IMR-90 (cell line): ENCODE results near the gene HOXD13. TPM values are rescaled to one million over a fixed set of nuclear protein-coding genes. Genes with fewer than 3 reads are reported as not detected.

ENCODE experiments used
- ATAC-seq: fragments of 200-7000 bp; cut with Tn5 transposase; 2 replicates; pipeline ENCODE4 v1.9.1; 2020; ENCODE audit warnings: low read depth, mild to moderate bottlenecking, moderate library complexity
- BruUV-seq: library from RNA; stranded (reverse); fragments of 400-500 nt; replicated peaks from 2 replicates; lab custom pipeline; 2021; lab: Mats Ljungman, UMichigan
- CTCF ChIA-PET: fragments of 300-600 bp; formaldehyde crosslinking; extraction: SDS; loops from one replicate; lab custom pipeline; 2021; ENCODE audit warnings: antibody characterized with exemption; lab: Yijun Ruan, JAX
- POLR2A ChIA-PET: fragments of 300-600 bp; sonication (Branson Sonifier 250); formaldehyde crosslinking; loops from one replicate; lab custom pipeline; 2022; ENCODE audit warnings: antibody characterized with exemption; ENCODE audit not compliant: unreplicated experiment; lab: Charles Lee
- DNase-seq: peaks from one replicate; pipeline ENCODE4 v3.0.0; 2013
- H2AFZ ChIP-seq: replicated peaks from 2 replicates; pipeline ENCODE3; 2013; ENCODE audit warnings: low read length, mild to moderate bottlenecking; ENCODE audit not compliant: poor library complexity
- H2AK5ac ChIP-seq: 2 replicates; pipeline ENCODE4 v1.6.1; 2013; ENCODE audit warnings: low read depth, low read length, inconsistent platforms
- H2AK9ac ChIP-seq: replicated peaks from 2 replicates; pipeline ENCODE3; 2013; ENCODE audit warnings: mild to moderate bottlenecking, low read depth, low read length, moderate library complexity; ENCODE audit not compliant: poor library complexity
- H2BK120ac ChIP-seq: 2 replicates; pipeline ENCODE4 v1.6.1; 2013; ENCODE audit warnings: low read depth, low read length, inconsistent platforms
- H2BK15ac ChIP-seq: 3 replicates; pipeline ENCODE4 v1.6.1; 2013; ENCODE audit warnings: low read depth, low read length, inconsistent platforms
- H2BK20ac ChIP-seq: 2 replicates; pipeline ENCODE4 v1.6.1; 2013; ENCODE audit warnings: low read depth, mild to moderate bottlenecking, inconsistent platforms, low read length, moderate library complexity
- H2BK5ac ChIP-seq: 2 replicates; pipeline ENCODE4 v1.6.1; 2013; ENCODE audit warnings: mild to moderate bottlenecking, low read depth, low read length, inconsistent platforms; ENCODE audit not compliant: poor library complexity, severe bottlenecking
- H3K14ac ChIP-seq: replicated peaks from 2 replicates; pipeline ENCODE4 v1.6.1; 2013; ENCODE audit warnings: low read depth, low read length, inconsistent platforms
- H3K18ac ChIP-seq: 2 replicates; pipeline ENCODE4 v1.6.1; 2013; ENCODE audit warnings: low read depth, low read length, control low read depth
- H3K23ac ChIP-seq: 2 replicates; pipeline ENCODE4 v1.6.1; 2013; ENCODE audit warnings: low read depth, low read length, inconsistent platforms
- H3K27ac ChIP-seq: 2 replicates; pipeline ENCODE4 v1.5.1; 2013; ENCODE audit warnings: mild to moderate bottlenecking, control low read depth, low read length; ENCODE audit not compliant: insufficient read depth
- H3K27me3 ChIP-seq: 2 replicates; pipeline ENCODE4 v1.6.1; 2013; ENCODE audit warnings: low read length; ENCODE audit not compliant: control insufficient read depth, insufficient read depth
- H3K36me3 ChIP-seq: 2 replicates; pipeline ENCODE4 v1.6.1; 2013; ENCODE audit warnings: low read length, mixed read lengths; ENCODE audit not compliant: control insufficient read depth, insufficient read depth
- H3K4ac ChIP-seq: 2 replicates; pipeline ENCODE4 v1.6.1; 2013; ENCODE audit warnings: low read depth, low read length, inconsistent platforms
- H3K4me1 ChIP-seq: 2 replicates; pipeline ENCODE4 v1.6.1; 2013; ENCODE audit warnings: low read length, mixed read lengths; ENCODE audit not compliant: control insufficient read depth, insufficient read depth
- H3K4me2 ChIP-seq: 2 replicates; pipeline ENCODE4 v1.6.1; 2013; ENCODE audit warnings: low read depth, mild to moderate bottlenecking, control low read depth, low read length, moderate library complexity
- H3K4me3 ChIP-seq: 2 replicates; pipeline ENCODE4 v1.5.1; 2013; ENCODE audit warnings: low read depth, mild to moderate bottlenecking, control low read depth, low read length, moderate library complexity; ENCODE audit not compliant: insufficient read depth
- H3K56ac ChIP-seq: 2 replicates; pipeline ENCODE4 v1.6.1; 2013; ENCODE audit warnings: low read length, inconsistent platforms; ENCODE audit not compliant: insufficient read depth; ENCODE audit errors: extremely low read depth
- H3K79me1 ChIP-seq, 2 experiments: 2 replicates each; pipeline ENCODE4 v1.6.1; 2013; ENCODE audit warnings: low read length in 2 of 2, inconsistent platforms in 1 of 2, low read depth in 1 of 2
- H3K9ac ChIP-seq: 2 replicates; pipeline ENCODE4 v1.6.1; 2013; ENCODE audit warnings: low read depth, low read length, control low read depth
- H3K9me1 ChIP-seq: 2 replicates; pipeline ENCODE4 v1.6.1; 2013; ENCODE audit warnings: low read length, inconsistent platforms; ENCODE audit not compliant: insufficient read depth
- H3K9me3 ChIP-seq: 2 replicates; pipeline ENCODE4 v1.6.1; 2013; ENCODE audit warnings: low read length; ENCODE audit not compliant: control insufficient read depth, insufficient read depth
- H4K20me1 ChIP-seq: 2 replicates; pipeline ENCODE4 v1.6.1; 2013; ENCODE audit warnings: low read length, inconsistent platforms; ENCODE audit not compliant: insufficient read depth
- H4K5ac ChIP-seq: 2 replicates; pipeline ENCODE4 v1.6.1; 2013; ENCODE audit warnings: mild to moderate bottlenecking, low read depth, low read length, control low read depth
- H4K8ac ChIP-seq, 2 experiments: 2 replicates each; pipeline ENCODE4 v1.6.1; 2013; ENCODE audit warnings: low read depth in 2 of 2, low read length in 2 of 2, control low read depth in 1 of 2, inconsistent platforms in 1 of 2
- H4K91ac ChIP-seq: 2 replicates; pipeline ENCODE4 v1.6.1; 2013; ENCODE audit warnings: low read depth, low read length, inconsistent platforms; ENCODE audit not compliant: insufficient read depth
- BHLHE40 ChIP-seq: fragments of 150-350 bp; IDR thresholded peaks from 2 replicates; pipeline ENCODE4 v1.6.1; 2016; ENCODE audit warnings: mild to moderate bottlenecking, low read depth, low read length
- CEBPB ChIP-seq: IDR thresholded peaks from 2 replicates; pipeline ENCODE4 v1.6.1; 2012; ENCODE audit warnings: low read depth, low read length, improper control_type of control experiment
- CHD1 ChIP-seq: IDR thresholded peaks from 2 replicates; pipeline ENCODE4 v1.6.1; 2012; ENCODE audit warnings: low read depth, low read length, improper control_type of control experiment
- CTCF ChIP-seq: conservative IDR thresholded peaks from 2 replicates; pipeline ENCODE4 v1.5.1; 2012; ENCODE audit warnings: mild to moderate bottlenecking, low read depth, low read length, improper control_type of control experiment
- ELK1 ChIP-seq: fragments of 150-350 bp; IDR thresholded peaks from 2 replicates; pipeline ENCODE4 v1.6.1; 2016; ENCODE audit warnings: low read depth, mild to moderate bottlenecking, low read length, moderate library complexity, borderline replicate concordance
- FOS ChIP-seq: fragments of 150-350 bp; IDR thresholded peaks from 2 replicates; pipeline ENCODE4 v1.6.1; 2016; ENCODE audit warnings: low read depth, low read length
- MAFK ChIP-seq: IDR thresholded peaks from 2 replicates; pipeline ENCODE4 v1.6.1; 2012; ENCODE audit warnings: low read depth, low read length, improper control_type of control experiment
- MAZ ChIP-seq: IDR thresholded peaks from 2 replicates; pipeline ENCODE4 v1.6.1; 2012; ENCODE audit warnings: low read depth, mild to moderate bottlenecking, low read length, improper control_type of control experiment, moderate library complexity, borderline replicate concordance
- NFE2L2 ChIP-seq: fragments of 150-350 bp; IDR thresholded peaks from 2 replicates; pipeline ENCODE4 v1.6.1; 2016; ENCODE audit warnings: low read depth, mild to moderate bottlenecking, low read length
- POLR2A ChIP-seq: IDR thresholded peaks from 2 replicates; pipeline ENCODE4 v1.6.1; 2012; ENCODE audit warnings: mild to moderate bottlenecking, low read depth, low read length
- RAD21 ChIP-seq: IDR thresholded peaks from 2 replicates; pipeline ENCODE4 v1.6.1; 2012; ENCODE audit warnings: low read length, improper control_type of control experiment
- RCOR1 ChIP-seq: IDR thresholded peaks from 2 replicates; pipeline ENCODE4 v1.6.1; 2012; ENCODE audit warnings: mild to moderate bottlenecking, low read length, improper control_type of control experiment; ENCODE audit not compliant: insufficient replicate concordance
- RFX5 ChIP-seq: IDR thresholded peaks from 2 replicates; pipeline ENCODE4 v1.8.0; 2012; ENCODE audit warnings: low read depth, mild to moderate bottlenecking, low read length, moderate library complexity
- SMC3 ChIP-seq: fragments of 150-350 bp; IDR thresholded peaks from 2 replicates; pipeline ENCODE4 v1.6.1; 2016; ENCODE audit warnings: low read depth, mild to moderate bottlenecking, antibody characterized with exemption, low read length, moderate library complexity
- USF2 ChIP-seq: fragments of 150-350 bp; IDR thresholded peaks from 2 replicates; pipeline ENCODE4 v1.6.1; 2017; ENCODE audit warnings: mild to moderate bottlenecking, antibody characterized with exemption, low read length, low read depth
- WGBS, 2 experiments: methylation state at CpG; one replicate each; pipeline versions ENCODE4 v1.1.5 to v1.1.7; 2013; ENCODE audit warnings: missing lambda C conversion rate in 2 of 2; ENCODE audit not compliant: insufficient read length in 1 of 2; ENCODE audit errors: extremely low coverage in 2 of 2; 5-methylcytosine and 5-hydroxymethylcytosine counted together
- dilution Hi-C: fragments of 300-500 bp; cut with HindIII; formaldehyde crosslinking; loops from one replicate; pipeline ENCODE4 v1.14.3; 2018; ENCODE audit warnings: low sequenced_read_pairs; ENCODE audit not compliant: unreplicated experiment
- in situ Hi-C: fragments of 300-500 bp; cut with MboI; formaldehyde crosslinking; loops from 3 replicates; pipeline ENCODE4 v1.14.3; 2019; ENCODE audit warnings: low sequenced_read_pairs, inconsistent platforms, mixed read lengths
- intact Hi-C: fragments of 100-400 bp; cut with micrococcal nuclease; formaldehyde crosslinking; loops from 2 replicates; pipeline ENCODE4 v1.10.0; 2022
- polyA plus RNA-seq, 3 experiments: library from polyadenylated mRNA; depleted of rRNA; stranded (reverse); fragments of >200 nt; gene quantifications; 2 replicates each; pipeline ENCODE4 v1.2.3, GENCODE V29; 2012; ENCODE audit warnings: low replicate concordance in 1 of 3
- total RNA-seq: library from RNA; depleted of rRNA; stranded (reverse); fragments of >200 nt; gene quantifications from 2 replicates; pipeline ENCODE4 v1.2.3, GENCODE V29; 2012

HOXD13 gene
- total and polyA plus RNA-seq, 2 of the 4 experiments (the other 2 are of a cell fraction): not detected

GRCh38 chr2:176098366-176099158, 6.0 kb downstream of the HOXD13 start:
- Histone ChIP-seq H3K18ac (no peak overlapping the region), H3K79me1 (no peaks in the 10 kb centered on the region), H3K4me2 (no peak overlapping the region), H2BK120ac (no peak overlapping the region), H3K23ac (no peak overlapping the region), H4K91ac (no peak overlapping the region), H2BK5ac (no peak overlapping the region), H2AK5ac (no peak overlapping the region), H3K4ac (no peak overlapping the region), H4K5ac (no peak overlapping the region), H4K20me1 (no peaks in the 10 kb centered on the region), H3K9me1 (no peaks in the 10 kb centered on the region), H4K8ac (no peak overlapping the region), H3K14ac (no peak overlapping the region), H3K36me3 (no peaks in the 10 kb centered on the region), H2AK9ac (no peak overlapping the region), H3K27me3 (peaks cover 93% of the 10 kb centered on the region), H3K56ac (no peak overlapping the region), H2BK20ac (no peak overlapping the region), H3K4me1 (peaks cover 3% of the 10 kb centered on the region; the same call in 1 of the 2 replicates), H3K9ac (no peak overlapping the region), H3K4me3 (no peak overlapping the region), H2BK15ac (no peak overlapping the region), H3K9me3 (peaks cover 1% of the 10 kb centered on the region), H2AFZ (no peak overlapping the region), H3K27ac (no peak overlapping the region)
- in situ Hi-C loops: loop anchor here (10.0 to 25.0 kb wide), 4 partner anchors 414 to 1361 kb away; no protein-coding TSS in a partner anchor
- ATAC-seq (no peak), DNase-seq (no peak)
- ChIA-PET POLR2A (no interaction called here), CTCF (interaction anchor here (0.8 to 3.9 kb wide), 6 partner anchors 10 to 847 kb away, joined by 3 to 13 read pairs (median 6); no protein-coding TSS in a partner anchor)
- WGBS, 2 experiments: no CpG with 5 or more reads among the region's 35 CpGs
- intact Hi-C loops: loop anchor here (5.0 to 10.0 kb wide), 3 partner anchors 846 to 1394 kb away; no protein-coding TSS in a partner anchor
- dilution Hi-C loops: no loop called here
- no TSS peak for BruUV-seq
- TF ChIP-seq MAFK: no peak
- TF ChIP-seq BHLHE40: no peak
- no peak for TF ChIP-seq RFX5
- TF ChIP-seq USF2: no peak
- no peak for TF ChIP-seq RAD21
- TF ChIP-seq FOS: no peak
- no peak for TF ChIP-seq SMC3
- TF ChIP-seq ELK1: no peak
- TF ChIP-seq NFE2L2: no peak
- no peak for TF ChIP-seq CTCF
- no peak for TF ChIP-seq CHD1
- no peak for TF ChIP-seq CEBPB
- TF ChIP-seq MAZ: no peak
- no peak for TF ChIP-seq POLR2A
- TF ChIP-seq RCOR1: no peak
